ENCODE measurements around the gene SLC27A1. TPM values are rescaled to one million over a fixed set of nuclear protein-coding genes. Genes with fewer than 3 reads are reported as not detected.

Gene SLC27A1
- total RNA-seq, 4 donors from 2014 or later, result 25.3 to 40.7 (median 28.1) TPM

DNA sequence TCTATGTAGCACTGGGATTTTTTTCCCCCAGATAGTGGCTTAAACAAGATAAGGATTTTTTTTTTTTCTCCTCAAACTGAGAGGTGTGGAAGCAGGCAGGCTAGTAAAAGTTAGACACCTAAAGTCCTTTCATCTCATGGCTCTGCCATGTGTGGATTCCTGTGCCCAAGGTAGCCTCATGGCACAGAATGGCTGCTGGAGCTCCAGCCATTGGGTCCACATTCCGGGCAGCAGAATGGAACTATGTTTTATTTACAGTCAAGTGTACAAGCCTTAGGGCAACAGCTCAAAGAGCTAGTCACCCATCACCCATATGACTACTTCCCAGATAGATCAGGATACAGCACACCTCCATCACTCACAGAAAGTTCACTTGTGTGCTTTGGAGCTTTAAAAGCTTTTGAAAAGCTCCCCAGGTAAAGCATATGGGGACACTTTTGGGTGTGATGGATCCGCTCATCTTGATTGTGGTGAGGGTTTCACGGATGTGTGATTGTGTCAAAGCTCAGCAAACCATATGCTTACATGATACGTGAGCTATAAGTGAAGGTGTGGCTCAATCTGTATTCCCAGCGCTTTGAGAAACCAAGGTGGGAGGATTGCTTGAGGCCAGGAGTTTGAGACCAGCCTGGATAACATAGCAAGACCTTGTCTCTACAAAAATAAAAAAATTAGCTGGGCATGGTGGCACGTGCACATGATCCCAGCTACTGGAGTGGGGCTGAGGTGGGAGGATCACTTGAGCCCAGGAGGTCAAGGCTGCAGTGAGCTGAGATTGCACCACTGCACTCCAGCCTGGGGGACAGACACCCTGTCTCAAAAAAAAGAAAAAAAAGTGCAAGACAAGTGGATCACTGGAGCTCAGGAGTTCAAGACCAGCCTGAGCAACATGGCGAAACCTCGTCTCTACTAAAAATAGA is 59.2 kb downstream of the SLC27A1 start:
- TF ChIP-seq, protein P1, sequence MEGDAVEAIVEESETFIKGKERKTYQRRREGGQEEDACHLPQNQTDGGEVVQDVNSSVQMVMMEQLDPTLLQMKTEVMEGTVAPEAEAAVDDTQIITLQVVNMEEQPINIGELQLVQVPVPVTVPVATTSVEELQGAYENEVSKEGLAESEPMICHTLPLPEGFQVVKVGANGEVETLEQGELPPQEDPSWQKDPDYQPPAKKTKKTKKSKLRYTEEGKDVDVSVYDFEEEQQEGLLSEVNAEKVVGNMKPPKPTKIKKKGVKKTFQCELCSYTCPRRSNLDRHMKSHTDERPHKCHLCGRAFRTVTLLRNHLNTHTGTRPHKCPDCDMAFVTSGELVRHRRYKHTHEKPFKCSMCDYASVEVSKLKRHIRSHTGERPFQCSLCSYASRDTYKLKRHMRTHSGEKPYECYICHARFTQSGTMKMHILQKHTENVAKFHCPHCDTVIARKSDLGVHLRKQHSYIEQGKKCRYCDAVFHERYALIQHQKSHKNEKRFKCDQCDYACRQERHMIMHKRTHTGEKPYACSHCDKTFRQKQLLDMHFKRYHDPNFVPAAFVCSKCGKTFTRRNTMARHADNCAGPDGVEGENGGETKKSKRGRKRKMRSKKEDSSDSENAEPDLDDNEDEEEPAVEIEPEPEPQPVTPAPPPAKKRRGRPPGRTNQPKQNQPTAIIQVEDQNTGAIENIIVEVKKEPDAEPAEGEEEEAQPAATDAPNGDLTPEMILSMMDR (IDR thresholded peaks at IDR 0.05), result no peak
- no peak for TF ChIP-seq POLR2A (IDR thresholded peaks at IDR 0.05)
- Histone ChIP-seq H3K27me3 (no peaks in the 10 kb centered on the region), H3K27ac (no peak overlapping the region), H3K4me3 (replicated peaks in 1 of 3) (no peak overlapping the region), H3K9me3 (no peaks in the 10 kb centered on the region), H3K4me1 (no peaks in the 10 kb centered on the region), H3K36me3 (no peaks in the 10 kb centered on the region)
- WGBS, 2 donors, result 74 to 79% methylated on average over 8 of the region's 8 CpGs
- DNase-seq, result no peak
- intact Hi-C loops (cut with DNase I), result no loop called here

DNA sequence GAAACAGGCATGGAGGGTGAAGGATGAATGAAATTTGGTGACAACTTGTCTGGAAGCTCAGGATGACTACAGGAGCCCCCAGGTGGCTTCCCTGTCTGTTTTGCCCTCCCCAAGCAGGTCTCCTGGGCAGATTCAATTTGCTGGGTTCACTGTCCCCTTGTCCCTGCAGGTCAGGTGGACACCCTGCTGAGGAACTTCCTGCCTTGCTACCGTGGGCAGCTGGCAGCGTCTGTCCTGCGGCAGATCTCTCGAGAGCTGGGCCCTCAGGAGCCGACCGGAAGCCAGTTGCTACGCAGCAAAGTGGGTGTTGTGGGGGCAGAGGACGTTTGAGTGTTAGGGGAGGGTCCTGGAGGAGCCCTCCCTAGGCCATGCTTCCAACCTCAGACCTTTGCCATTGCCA is 60.3 kb downstream of the SLC27A1 start:
- no peak for TF ChIP-seq POLR2A (IDR thresholded peaks at IDR 0.05)
- TF ChIP-seq, protein P1 (IDR thresholded peaks at IDR 0.05), result no peak
- WGBS, 2 donors, result 8 to 13% methylated on average over 7 to 8 of the region's 8 CpGs
- Histone ChIP-seq H3K36me3 (no peaks in the 10 kb centered on the region), H3K27ac (no peak overlapping the region), H3K9me3 (no peaks in the 10 kb centered on the region), H3K27me3 (no peaks in the 10 kb centered on the region), H3K4me3 (replicated peaks in 1 of 3) (no peak overlapping the region), H3K4me1 (no peaks in the 10 kb centered on the region)
- DNase-seq, result no peak
- intact Hi-C loops (cut with DNase I), result no loop called here

DNA sequence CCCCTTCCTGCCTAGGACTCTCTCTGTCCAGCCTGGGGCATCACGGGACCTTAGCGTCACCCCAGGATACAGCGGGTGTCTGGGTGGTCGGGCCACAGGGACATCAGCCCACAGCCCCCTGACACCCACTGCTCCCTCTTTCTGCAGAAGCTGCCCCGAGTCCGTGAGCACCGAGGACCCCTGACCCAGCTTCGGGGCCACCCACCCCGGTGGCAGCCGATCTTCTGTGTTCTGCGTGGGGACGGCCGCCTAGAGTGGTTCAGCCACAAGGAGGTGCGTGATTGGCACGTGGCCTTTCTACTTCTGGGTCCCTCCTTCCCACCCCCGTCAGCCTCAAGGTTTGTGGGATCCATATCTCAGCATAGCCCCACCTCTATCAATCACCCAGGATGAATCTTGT is 61.8 kb downstream of the SLC27A1 start:
- H3K36me3 ChIP-seq, result no peaks in the 10 kb centered on the region
- no peak for TF ChIP-seq POLR2A (IDR thresholded peaks at IDR 0.05)
- TF ChIP-seq, protein P1 (IDR thresholded peaks at IDR 0.05), result no peak
- H3K9me3 ChIP-seq, result no peaks in the 10 kb centered on the region
- H3K4me3 ChIP-seq (replicated peaks in 1 of 3), result no peak overlapping the region
- no peaks in the 10 kb centered on the region for H3K27me3 ChIP-seq
- 86% methylated on average over 11 to 12 of the region's 16 CpGs for WGBS, 2 donors
- H3K27ac ChIP-seq, result no peak overlapping the region
- intact Hi-C loops (cut with DNase I), result no loop called here
- no peak for DNase-seq
- no peaks in the 10 kb centered on the region for H3K4me1 ChIP-seq

DNA sequence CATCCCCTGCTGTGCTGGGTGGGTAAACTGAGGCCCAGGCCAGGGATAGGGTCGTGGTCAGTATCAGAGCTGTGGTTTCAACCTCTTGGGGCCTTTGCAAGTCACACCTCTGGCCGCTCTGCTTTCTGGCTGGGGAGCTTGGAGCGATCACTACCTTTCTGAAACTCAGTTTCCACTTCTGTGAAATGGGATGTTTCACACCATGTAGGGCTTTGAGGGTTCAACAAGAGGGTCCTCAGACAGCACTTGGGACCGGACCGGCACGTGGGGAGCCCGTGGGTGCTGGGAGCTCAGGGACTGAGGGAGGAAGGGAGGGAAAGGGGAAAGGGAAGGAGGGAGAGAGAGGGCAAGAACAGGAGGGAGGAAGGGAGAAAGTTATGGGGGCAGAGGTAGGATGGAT is 62.2 kb downstream of the SLC27A1 start:
- TF ChIP-seq POLR2A (IDR thresholded peaks at IDR 0.05), result no peak
- TF ChIP-seq, protein P1 (IDR thresholded peaks at IDR 0.05), result no peak
- no peak for DNase-seq
- no peak overlapping the region for H3K27ac ChIP-seq
- no peak overlapping the region for H3K4me3 ChIP-seq (replicated peaks in 1 of 3)
- no peaks in the 10 kb centered on the region for H3K4me1 ChIP-seq
- 54 to 61% methylated on average over 7 of the region's 7 CpGs for WGBS, 2 donors
- no peaks in the 10 kb centered on the region for H3K27me3 ChIP-seq
- intact Hi-C loops (cut with DNase I), result no loop called here
- H3K36me3 ChIP-seq, result no peaks in the 10 kb centered on the region
- H3K9me3 ChIP-seq, result no peaks in the 10 kb centered on the region

DNA sequence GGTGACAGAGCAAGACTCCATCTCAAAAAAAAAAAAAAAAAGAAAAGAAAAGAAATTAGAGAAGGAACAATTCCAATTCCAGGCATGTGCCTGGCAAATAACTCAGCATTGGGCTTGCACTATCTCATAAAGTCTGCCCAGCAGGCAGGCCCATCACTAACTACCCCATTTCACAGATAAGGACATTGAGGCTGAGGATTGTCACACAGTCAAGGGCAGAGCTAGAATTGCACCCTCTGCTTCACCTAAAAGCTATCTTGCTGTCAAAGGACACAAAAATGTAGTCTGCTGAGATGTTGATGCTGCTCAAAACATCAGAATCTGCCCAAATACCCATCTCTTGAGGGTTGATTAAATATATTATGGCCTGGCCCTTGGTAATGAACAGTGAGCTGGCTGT is 64.4 kb downstream of the SLC27A1 start:
- no peak for DNase-seq
- Histone ChIP-seq H3K4me1 (peaks cover 8 to 10% of the 10 kb centered on the region in 2 donors), H3K27ac (no peak overlapping the region), H3K36me3 (no peaks in the 10 kb centered on the region), H3K27me3 (no peaks in the 10 kb centered on the region), H3K4me3 (replicated peaks in 1 of 3) (no peak overlapping the region), H3K9me3 (no peaks in the 10 kb centered on the region)
- intact Hi-C loops (cut with DNase I), result no loop called here
- TF ChIP-seq, protein P1 (IDR thresholded peaks at IDR 0.05), result no peak
- no peak for TF ChIP-seq POLR2A (IDR thresholded peaks at IDR 0.05)
